Fibroblast of lung (primary cell): Measurements from ENCODE around the gene CAPN14. TPM values are rescaled to one million over a fixed set of nuclear protein-coding genes. Genes with fewer than 3 reads are reported as not detected.

Experiments
- DNase-seq, 2 donors: peaks; one replicate each; pipeline versions ENCODE4 v3.0.0 to v3.0.0-alpha.2; 2010; ENCODE audit warnings: low read depth in 2 of 2
- H2AFZ ChIP-seq: 2 replicates; pipeline ENCODE4 v1.5.1; 2012; ENCODE audit warnings: low read length, control low read depth, inconsistent platforms
- H3K27ac ChIP-seq: 2 replicates; pipeline ENCODE4 v1.5.1; 2011; ENCODE audit warnings: low read length, control low read depth; ENCODE audit not compliant: insufficient read depth
- H3K27me3 ChIP-seq: 2 replicates; pipeline ENCODE4 v1.5.1; 2011; ENCODE audit warnings: mild to moderate bottlenecking, low read length; ENCODE audit not compliant: control insufficient read depth, insufficient read depth
- H3K36me3 ChIP-seq: 2 replicates; pipeline ENCODE4 v1.5.1; 2011; ENCODE audit warnings: low read length; ENCODE audit not compliant: control insufficient read depth, insufficient read depth
- H3K4me1 ChIP-seq: 2 replicates; pipeline ENCODE4 v1.5.1; 2011; ENCODE audit warnings: low read length; ENCODE audit not compliant: control insufficient read depth, insufficient read depth; ENCODE audit errors: extremely low read depth
- H3K4me2 ChIP-seq: 2 replicates; pipeline ENCODE4 v1.5.1; 2011; ENCODE audit warnings: low read length, control low read depth; ENCODE audit not compliant: insufficient read depth; ENCODE audit errors: extremely low read depth
- H3K4me3 ChIP-seq, 4 experiments: fragments of 200-600 bp in 1 of 4; sonication (generic) in 1 of 4; replicated peaks in 1 of 4; 2 replicates each; pipeline ENCODE4 v1.5.1; 2011 to 2016; ENCODE audit warnings: low read length in 4 of 4, low read depth in 3 of 4, mild to moderate bottlenecking in 3 of 4, control low read depth in 2 of 4, inconsistent platforms in 1 of 4, mixed read lengths in 1 of 4; ENCODE audit not compliant: insufficient read depth in 1 of 4; ENCODE audit errors: control extremely low read depth in 1 of 4
- H3K79me2 ChIP-seq: 2 replicates; pipeline ENCODE4 v1.5.1; 2012; ENCODE audit warnings: mild to moderate bottlenecking, low read length, inconsistent platforms; ENCODE audit not compliant: control insufficient read depth, insufficient read depth
- H3K9ac ChIP-seq: 2 replicates; pipeline ENCODE4 v1.5.1; 2011; ENCODE audit warnings: mild to moderate bottlenecking, low read length, control low read depth; ENCODE audit not compliant: insufficient read depth
- H3K9me3 ChIP-seq: 2 replicates; pipeline ENCODE4 v1.5.1; 2012; ENCODE audit warnings: low read depth, low read length; ENCODE audit not compliant: control insufficient read depth, insufficient read depth
- H4K20me1 ChIP-seq: 2 replicates; pipeline ENCODE4 v1.5.1; 2011; ENCODE audit warnings: low read length; ENCODE audit not compliant: control insufficient read depth, insufficient read depth; ENCODE audit errors: extremely low read depth
- EZH2 ChIP-seq: IDR thresholded peaks from 2 replicates; pipeline ENCODE4 v1.5.1; 2012; ENCODE audit warnings: low read length, control low read depth, mild to moderate bottlenecking; ENCODE audit errors: missing control alignments
- polyA plus RNA-seq, 2 donors: library from polyadenylated mRNA; depleted of rRNA in 1 of 2; stranded (reverse) in 1 of 2; unstranded in 1 of 2; fragments of >200 nt; gene quantifications; 2 replicates each; pipeline ENCODE4 v1.2.1, GENCODE V29; 2011 to 2012; ENCODE audit warnings: missing spikeins in 1 of 2
- total RNA-seq: library from RNA; depleted of rRNA; stranded (reverse); fragments of >200 nt; gene quantifications from 2 replicates; pipeline ENCODE4 v1.2.1, GENCODE V29; 2014
- TF ChIP-seq, protein P1 (sequence below), 2 donors: IDR thresholded peaks in 1 of 2; conservative IDR thresholded peaks in 1 of 2; 1 replicate in 1 of 2; 2 replicates in 1 of 2; pipeline ENCODE4 v1.5.1; 2011 to 2012; ENCODE audit warnings: low read length in 2 of 2, control low read depth in 1 of 2, inconsistent platforms in 1 of 2, low read depth in 1 of 2, mild to moderate bottlenecking in 1 of 2

The CAPN14 gene
- total and polyA plus RNA-seq, 2 donors (not counting 1 experiment from before 2014, with no cell fraction given): 0.05 to 0.17 TPM

GRCh38 chr2:31129375-31130171 is 87.7 kb downstream of the CAPN14 start:
- no peak overlapping the region for H3K9ac ChIP-seq
- TF ChIP-seq, protein P1, sequence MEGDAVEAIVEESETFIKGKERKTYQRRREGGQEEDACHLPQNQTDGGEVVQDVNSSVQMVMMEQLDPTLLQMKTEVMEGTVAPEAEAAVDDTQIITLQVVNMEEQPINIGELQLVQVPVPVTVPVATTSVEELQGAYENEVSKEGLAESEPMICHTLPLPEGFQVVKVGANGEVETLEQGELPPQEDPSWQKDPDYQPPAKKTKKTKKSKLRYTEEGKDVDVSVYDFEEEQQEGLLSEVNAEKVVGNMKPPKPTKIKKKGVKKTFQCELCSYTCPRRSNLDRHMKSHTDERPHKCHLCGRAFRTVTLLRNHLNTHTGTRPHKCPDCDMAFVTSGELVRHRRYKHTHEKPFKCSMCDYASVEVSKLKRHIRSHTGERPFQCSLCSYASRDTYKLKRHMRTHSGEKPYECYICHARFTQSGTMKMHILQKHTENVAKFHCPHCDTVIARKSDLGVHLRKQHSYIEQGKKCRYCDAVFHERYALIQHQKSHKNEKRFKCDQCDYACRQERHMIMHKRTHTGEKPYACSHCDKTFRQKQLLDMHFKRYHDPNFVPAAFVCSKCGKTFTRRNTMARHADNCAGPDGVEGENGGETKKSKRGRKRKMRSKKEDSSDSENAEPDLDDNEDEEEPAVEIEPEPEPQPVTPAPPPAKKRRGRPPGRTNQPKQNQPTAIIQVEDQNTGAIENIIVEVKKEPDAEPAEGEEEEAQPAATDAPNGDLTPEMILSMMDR (conservative IDR thresholded peaks at IDR 0.05 in 1 of 2, IDR thresholded peaks at IDR 0.05 in 1 of 2; ENCODE audit: low read depth in 1 of 2, low read length in 2 of 2): no peak
- no peak for TF ChIP-seq EZH2
- no peak overlapping the region for H3K4me3 ChIP-seq
- H3K79me2 ChIP-seq: no peaks in the 10 kb centered on the region
- no peaks in the 10 kb centered on the region for H4K20me1 ChIP-seq
- no peaks in the 10 kb centered on the region for H3K4me1 ChIP-seq
- H3K36me3 ChIP-seq: no peaks in the 10 kb centered on the region
- H3K27me3 ChIP-seq: peaks cover 2% of the 10 kb centered on the region
- no peaks in the 10 kb centered on the region for H3K9me3 ChIP-seq
- no peak overlapping the region for H3K4me2 ChIP-seq
- no peak overlapping the region for H2AFZ ChIP-seq
- no peak for DNase-seq
- no peak overlapping the region for H3K27ac ChIP-seq

DNA sequence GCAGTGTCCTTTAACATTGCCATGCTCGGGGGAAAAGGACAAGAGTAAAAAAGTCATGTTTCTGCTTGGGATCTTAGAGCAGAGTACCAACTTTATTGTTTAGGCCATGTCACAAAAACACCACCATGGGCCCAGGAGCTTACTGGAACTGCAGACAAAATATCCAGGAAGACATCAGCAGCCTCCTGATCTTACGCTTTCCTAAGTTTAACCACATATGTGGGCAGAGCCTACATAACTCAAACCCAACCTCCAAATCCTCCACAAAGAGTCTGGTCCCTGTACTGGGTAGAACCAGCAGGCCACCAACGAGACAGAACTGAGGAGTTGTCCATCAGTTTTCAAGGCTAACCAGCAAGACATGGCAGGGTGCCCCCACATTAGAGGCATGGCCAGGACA is 89.4 kb downstream of the CAPN14 start:
- no peak for DNase-seq
- Histone ChIP-seq H3K4me3 (no peak overlapping the region), H3K27ac (no peak overlapping the region), H3K4me2 (no peak overlapping the region), H2AFZ (no peak overlapping the region), H3K9ac (no peak overlapping the region), H3K36me3 (no peaks in the 10 kb centered on the region), H3K9me3 (no peaks in the 10 kb centered on the region), H3K4me1 (no peaks in the 10 kb centered on the region), H4K20me1 (no peaks in the 10 kb centered on the region), H3K27me3 (no peaks in the 10 kb centered on the region), H3K79me2 (no peaks in the 10 kb centered on the region)
- TF ChIP-seq EZH2: no peak
- TF ChIP-seq, protein P1 (conservative IDR thresholded peaks at IDR 0.05 in 1 of 2, IDR thresholded peaks at IDR 0.05 in 1 of 2; ENCODE audit: low read depth in 1 of 2, low read length in 2 of 2): no peak

DNA sequence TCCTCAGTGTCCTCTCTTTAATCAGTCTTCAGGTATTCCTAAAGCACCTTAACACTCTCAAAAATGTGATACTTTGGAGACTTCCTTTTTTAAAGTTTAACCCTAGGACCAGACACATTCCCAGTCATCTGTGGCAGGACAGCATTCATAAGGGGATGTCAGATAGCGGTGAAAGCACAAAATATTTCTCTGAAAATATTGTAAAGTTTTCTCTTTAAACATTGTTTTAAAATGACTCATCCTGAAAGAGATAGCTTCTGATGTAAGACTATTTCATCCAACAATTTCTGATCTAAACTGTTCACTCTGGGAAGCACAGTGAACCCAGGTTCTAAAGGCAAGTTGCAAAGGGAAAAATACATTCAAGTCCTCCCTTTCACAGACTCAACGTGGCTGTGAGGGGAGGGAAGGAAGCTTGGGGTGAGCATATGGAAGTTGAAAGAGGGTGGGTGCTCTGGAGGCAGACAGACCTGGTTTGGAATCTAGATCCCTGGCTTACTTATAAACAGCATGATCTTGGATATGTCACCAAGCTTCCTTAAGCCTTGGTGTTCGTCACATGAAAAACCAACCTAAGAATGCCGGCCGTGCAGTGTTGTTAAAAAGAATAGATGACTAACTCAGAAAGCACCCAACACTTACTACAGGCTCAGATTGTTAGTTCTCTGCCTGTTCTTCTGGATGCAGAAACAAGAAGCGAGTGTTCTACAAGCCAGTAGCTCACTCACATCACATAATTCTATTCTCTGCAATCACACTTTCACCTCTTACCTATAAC is 91.2 kb downstream of the CAPN14 start:
- Histone ChIP-seq H3K4me1 (no peaks in the 10 kb centered on the region), H3K4me3 (no peak overlapping the region), H3K27ac (no peak overlapping the region), H3K9ac (no peak overlapping the region), H3K27me3 (no peaks in the 10 kb centered on the region), H3K9me3 (no peaks in the 10 kb centered on the region), H3K79me2 (no peaks in the 10 kb centered on the region), H2AFZ (no peak overlapping the region), H4K20me1 (no peaks in the 10 kb centered on the region), H3K36me3 (no peaks in the 10 kb centered on the region), H3K4me2 (no peak overlapping the region)
- TF ChIP-seq, protein P1 (conservative IDR thresholded peaks at IDR 0.05 in 1 of 2, IDR thresholded peaks at IDR 0.05 in 1 of 2; ENCODE audit: low read depth in 1 of 2, low read length in 2 of 2): no peak
- TF ChIP-seq EZH2: no peak
- no peak for DNase-seq
